HG03442 (cell line): ENCODE results near the gene MUS81.

ENCODE experiments used
- ATAC-seq: cut with Tn5 transposase; IDR thresholded peaks from one replicate; pipeline ENCODE4 v1.9.1; 2021; ENCODE audit warnings: mild to moderate bottlenecking, moderate library complexity; ENCODE audit not compliant: unreplicated experiment

The MUS81 gene

DNA sequence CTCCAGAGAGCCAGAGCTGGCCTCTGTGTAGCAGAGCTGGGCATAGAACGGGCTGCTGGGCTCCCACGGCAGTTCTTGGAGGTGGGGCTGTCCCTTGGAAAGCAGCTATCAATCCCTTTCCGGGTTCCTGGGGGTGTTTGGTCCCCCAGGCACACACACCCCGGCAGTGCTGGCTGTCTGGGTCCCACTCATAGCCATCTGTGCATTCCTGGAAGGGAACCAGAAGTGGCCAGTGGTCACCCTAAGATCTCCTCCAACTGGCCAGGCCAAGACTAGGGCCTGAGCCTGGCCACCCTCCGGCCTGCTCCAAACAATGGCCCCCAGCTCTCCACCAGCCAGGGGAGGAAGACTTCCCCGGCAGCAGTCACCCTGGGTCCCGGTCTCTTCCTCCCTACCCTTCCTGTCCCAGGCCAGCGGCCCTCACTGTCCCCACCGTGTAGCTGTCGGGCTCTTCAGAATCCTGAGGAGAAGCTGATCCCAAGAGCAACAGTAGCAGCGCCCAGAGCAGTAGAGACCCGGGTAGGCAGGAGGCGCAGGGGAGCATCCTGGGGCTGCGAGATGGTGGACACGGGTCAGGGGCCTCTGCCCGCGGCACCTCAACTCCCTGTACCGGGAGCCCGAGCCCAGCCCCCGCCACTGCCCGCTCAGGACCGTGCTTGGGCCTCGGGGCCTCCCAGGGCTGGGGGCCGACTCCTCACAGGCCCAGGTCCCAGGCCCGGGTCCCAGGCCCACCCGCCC is 11.7 kb downstream of the MUS81 start:
- no peak for ATAC-seq

DNA sequence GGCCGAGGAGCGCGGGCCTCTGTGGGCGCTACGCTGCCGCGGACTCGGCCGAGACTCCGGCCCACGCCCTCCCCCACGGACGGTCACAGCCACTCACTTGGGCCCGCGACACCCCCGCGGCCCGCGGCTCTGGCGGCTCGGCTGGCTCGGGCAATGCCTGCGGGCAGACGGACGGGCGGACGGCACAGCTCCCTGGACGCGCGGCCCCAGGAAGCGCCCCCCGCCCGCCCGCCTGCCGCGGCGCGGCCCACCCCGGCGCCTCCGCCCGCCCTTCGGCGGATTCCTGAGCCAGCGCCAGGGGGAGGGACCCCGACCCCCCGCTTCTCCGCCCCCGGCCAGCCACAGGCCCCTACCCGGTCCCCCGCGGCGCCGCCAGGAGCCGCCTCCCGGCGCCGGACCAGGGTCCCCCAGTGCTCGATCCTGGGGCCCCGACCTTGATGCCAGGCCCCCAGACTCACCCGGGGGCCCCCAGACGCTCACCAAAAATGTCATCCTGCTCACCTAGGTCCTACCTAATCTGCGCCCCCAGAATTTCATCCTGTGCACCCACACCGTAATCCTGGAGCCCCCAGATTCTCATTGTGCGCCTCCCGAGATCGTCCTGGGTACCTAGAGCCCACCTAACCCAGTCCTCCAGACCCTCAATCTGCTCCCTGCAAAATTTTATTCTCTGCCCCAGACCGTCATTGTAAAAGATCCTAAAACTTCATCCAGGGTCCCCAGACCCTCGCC is 12.5 kb downstream of the MUS81 start, which contains the start of gene EFEMP2:
Gene EFEMP2, minus strand, starts transcription at position 215 of the 732 bp plus-strand sequence. CDS start 446 bp downstream, outside the sequence.
- ATAC-seq: no peak

DNA sequence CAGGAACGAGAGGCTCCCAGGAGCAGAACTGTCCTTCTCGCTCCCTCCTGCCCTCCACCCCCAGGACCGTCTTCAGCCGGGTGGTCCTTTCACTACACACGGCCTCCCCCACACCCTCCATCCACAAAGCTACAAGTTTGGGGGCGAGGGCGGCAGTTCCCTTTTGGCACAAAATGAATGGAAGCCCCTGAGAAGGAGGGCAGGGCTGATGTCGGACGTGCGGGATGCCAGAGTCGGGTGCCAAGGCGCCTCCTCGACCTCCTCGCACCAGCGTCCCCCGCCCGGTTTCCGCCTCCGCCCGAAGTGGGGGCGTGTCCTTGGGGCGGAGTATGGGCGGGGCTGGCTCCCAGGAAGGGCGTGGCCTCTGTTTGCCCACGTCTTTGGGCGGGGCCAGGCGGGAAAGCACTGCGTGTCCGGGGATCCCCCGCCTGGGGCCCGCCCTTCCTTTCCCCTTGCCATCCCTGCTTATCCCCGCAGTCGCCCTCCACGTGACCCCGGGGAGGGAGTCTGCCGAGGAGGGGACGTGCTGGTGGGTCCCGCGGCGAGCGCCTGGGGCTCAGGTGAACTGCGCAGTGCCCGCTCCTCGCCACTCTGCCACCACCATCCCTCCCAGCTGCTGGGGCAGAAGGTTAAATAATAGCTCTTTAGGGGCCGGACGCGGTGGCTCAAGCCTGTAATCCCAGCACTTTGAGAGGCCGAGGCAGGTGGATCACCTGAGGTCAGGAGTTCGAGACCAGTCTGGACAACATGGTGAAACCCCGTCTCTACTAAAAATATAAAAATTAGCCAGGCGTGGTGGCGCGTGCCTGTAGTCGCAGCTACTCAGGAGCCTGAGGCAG is 13.3 kb downstream of the MUS81 start:
- peak; percentile 81 for ATAC-seq

DNA sequence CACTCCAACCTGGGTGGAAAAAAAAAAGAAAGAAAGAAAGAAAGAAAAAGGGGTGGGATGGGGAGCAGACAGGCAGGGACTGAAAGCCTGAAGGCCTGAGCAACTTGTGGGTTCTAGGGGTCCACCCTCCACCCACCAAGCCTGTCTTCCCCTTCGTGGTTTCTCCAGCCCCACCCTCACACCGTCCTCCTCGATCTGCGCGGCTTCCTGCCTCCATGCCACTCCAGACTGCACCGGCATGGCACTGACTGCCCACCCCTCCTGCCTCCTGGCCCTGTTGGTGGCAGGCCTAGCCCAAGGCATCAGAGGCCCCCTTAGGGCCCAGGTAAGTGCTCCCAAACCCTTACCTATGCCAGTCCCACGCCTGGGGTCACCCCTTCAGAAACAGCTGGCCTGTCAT is 19.4 kb downstream of the MUS81 start, which contains the start of gene CTSW:
Gene CTSW, plus strand, starts transcription at position 221 of the 400 bp plus-strand sequence. Its CDS starts 18 bp downstream, at position 239.
- no peak for ATAC-seq

- no peak for ATAC-seq
Observed at GRCh38 chr11:65880027-65880426, 19.8 kb downstream of the MUS81 start.

- ATAC-seq: no peak
Observed at GRCh38 chr11:65880844-65881421, 20.7 kb downstream of the MUS81 start.

DNA sequence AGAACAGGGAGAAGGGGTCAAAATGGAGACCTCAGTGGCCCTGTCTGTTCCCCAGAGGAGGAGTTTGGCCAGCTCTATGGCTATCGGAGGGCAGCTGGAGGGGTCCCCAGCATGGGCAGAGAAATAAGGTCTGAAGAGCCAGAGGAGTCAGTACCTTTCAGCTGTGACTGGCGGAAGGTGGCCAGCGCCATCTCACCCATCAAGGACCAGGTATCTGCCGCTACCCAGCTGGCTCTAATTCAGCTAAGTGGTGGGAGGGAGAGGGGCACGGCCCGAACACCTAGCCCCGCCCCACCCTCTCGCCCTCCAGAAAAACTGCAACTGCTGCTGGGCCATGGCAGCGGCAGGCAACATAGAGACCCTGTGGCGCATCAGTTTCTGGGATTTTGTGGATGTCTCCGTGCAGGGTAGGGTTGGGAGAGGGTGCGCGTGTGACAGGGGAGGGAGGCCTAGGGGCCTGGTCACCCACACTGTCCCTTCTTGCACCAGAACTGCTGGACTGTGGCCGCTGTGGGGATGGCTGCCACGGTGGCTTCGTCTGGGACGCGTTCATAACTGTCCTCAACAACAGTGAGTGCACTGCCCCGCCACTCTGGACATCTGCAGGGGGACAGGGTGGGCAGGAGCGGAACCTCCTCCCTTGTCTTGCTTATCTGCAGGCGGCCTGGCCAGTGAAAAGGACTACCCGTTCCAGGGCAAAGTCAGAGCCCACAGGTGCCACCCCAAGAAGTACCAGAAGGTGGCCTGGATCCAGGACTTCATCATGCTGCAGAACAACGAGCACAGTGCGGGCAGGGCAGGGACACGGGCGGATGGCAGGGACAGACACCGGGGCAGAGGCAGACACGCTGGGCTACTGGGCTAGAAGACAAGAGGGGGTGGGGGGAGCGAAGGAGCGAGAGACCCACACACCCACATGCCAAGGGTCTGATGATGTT is 22.2 kb downstream of the MUS81 start:
- ATAC-seq: no peak

- no peak for ATAC-seq
Observed at GRCh38 chr11:65883058-65883761, 23.0 kb downstream of the MUS81 start.

- ATAC-seq: no peak
Observed at GRCh38 chr11:65883786-65884715, 23.8 kb downstream of the MUS81 start.

DNA sequence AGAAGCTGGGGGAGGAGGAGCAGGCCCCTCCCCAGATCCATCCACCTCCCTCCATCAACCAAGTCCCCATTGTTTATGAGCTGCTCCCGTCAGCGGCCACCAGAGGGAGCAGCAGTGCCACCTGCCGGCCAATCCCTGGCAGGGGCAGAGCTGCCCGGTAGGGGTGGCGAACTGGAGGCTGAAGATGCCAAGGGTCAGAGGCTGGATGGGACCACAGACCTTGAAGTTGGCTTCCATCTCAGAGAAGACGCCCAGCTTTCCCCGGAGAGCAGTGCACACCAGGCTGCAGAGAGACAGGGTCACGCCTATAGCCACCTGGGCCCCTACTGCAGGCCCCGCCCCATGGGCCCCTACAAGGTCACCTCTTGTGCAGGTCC is 24.5 kb downstream of the MUS81 start:
- ATAC-seq: no peak

DNA sequence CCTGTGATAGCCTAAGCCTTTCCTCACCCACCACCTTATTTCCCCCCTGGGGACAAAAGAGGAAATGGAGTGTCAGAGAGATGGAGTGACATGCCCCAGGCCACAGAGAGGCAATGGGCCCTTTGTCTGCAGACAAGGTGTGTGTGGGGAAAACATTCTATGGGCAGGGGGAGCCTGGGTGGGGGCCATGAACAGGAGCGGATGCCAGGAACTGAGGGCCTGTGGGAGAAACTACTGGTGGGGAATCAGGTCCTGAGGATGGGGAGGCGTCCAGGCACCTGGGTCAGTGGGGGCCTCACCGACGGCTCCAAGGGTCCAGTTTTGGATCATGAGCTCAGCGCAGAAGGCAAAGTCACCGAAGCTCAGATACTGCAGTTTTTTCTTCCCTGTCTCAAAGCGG is 25.0 kb downstream of the MUS81 start:
- no peak for ATAC-seq

GRCh38 chr11:65885808-65886536 is 25.7 kb downstream of the MUS81 start:
- ATAC-seq: no peak

DNA sequence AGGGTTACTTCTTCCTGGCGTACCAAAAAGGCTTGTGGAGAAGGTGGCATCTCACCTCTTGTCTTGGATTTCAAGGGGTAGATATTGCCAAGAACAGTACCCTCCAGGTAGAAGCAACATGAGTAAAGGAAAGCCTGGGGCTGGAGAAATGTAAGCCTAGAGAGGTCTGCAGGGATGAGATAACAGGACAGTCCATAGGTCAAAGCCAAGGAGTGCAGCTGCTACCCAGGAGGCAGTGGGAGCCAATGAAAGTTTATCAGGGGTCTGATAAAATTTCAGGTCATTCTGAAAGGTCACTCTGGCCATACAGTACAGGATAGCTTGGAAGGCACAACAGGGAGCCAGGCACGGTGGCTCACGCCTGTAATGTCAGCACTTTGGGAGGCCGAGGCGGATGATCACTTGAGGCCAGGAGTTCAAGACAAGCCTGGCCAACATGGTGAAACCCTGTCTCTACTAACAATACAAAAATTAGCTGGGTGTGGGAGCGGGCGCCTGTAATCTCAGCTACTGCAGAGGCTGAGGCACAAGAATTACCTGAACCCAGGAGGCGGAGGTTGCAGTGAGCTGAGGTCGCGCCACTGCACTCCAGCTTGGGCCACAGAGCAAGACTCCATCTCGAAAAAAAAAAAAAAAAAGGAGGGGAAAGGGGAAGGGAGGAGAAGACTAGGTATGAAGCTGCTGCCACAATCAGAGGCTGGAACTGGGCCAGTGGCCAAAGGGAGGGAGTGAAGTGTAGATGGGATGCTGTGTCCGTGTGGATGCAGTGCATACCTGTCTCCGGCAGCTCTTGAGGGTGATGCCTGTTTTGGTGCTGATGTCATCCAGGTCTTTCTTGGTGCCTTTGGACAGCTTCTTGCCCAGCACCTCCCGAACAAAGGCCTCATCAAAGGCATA is 26.8 kb downstream of the MUS81 start:
- no peak for ATAC-seq

DNA sequence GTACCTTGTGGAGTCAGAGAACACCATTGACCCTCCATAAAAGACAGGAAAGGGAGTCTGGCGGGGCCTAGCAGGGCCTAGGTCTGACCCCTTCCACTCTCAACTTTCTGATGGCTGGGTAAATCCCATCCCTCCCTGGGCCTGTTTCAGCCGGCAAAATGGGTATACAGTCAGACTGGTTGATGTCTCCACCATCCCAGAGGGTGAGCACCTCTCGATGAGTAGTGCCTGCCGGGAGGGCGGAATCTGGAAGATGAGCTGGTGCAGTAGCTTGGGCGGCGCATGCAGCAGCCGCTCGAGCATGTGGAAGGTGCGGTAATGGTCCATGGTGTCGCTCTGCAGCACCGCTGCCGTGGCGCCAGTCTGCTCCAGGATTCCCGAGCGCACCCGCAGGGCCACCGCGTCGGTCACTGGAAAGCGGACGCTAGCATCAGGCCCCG is 27.5 kb downstream of the MUS81 start:
- no peak for ATAC-seq

DNA sequence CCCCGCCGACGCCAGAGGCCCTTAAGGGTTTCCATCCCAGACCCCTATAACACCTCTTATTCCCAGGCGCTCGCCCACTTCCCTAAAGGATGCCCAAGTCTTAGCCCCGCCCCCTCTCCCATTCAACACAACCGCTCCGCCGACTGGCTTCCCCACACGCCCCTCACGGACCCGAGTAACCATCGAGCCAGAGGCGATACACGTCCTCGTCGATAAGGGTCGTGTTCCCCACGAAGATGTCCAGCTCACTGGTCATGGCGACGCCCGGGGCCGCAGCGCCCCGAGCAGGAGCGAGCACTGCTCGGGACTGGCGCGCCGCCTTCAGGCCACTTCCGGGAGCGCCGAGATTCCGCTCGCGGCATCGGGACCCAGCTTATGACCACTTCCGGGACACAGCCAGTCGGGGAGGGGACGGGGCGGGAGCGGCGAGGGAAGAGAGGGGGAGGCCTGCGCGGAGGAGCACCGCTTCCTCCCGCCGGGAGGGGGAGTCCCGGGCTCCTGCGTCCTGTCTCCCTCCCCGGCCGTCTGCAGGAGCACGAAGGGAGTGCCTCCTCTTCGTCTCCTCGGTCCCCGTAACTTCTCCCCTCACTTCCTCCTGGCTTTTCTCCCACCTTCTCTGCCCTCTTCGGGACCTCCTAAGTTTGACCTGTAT is 28.1 kb downstream of the MUS81 start, which contains the start of gene FIBP:
Gene FIBP, minus strand, starts transcription at position 309 of the 652 bp plus-strand sequence. Its CDS starts 53 bp downstream, at position 256.
- ATAC-seq: peak; percentile 35
